ENCODE data around the gene PI4KB.

DNA sequence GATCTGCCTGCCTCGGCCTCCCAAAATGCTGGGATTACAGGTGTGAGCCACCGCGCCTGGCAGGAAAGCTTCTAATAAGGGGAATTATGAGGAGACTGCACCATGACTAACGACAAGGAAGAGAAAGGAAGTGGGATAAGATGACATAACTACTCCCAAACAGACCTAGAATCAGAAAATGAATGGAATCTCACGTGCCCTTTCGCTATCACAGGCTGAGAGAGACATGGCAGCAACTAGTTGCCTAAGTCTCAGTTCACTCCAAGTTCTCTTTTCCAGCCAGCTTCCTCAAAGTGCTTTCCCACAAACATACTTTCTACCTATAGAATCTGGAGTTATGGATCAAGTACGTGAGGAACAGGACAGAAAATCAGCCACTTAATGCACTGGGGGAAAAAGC is 2.0 kb downstream of the PI4KB start:
- TF ChIP-seq CTCF (IDR thresholded peaks at IDR 0.05): no peak
- TF ChIP-seq POLR2AphosphoS5 (IDR thresholded peaks at IDR 0.05; ENCODE audit: low read depth, low read length): no peak
- TF ChIP-seq, protein P1, sequence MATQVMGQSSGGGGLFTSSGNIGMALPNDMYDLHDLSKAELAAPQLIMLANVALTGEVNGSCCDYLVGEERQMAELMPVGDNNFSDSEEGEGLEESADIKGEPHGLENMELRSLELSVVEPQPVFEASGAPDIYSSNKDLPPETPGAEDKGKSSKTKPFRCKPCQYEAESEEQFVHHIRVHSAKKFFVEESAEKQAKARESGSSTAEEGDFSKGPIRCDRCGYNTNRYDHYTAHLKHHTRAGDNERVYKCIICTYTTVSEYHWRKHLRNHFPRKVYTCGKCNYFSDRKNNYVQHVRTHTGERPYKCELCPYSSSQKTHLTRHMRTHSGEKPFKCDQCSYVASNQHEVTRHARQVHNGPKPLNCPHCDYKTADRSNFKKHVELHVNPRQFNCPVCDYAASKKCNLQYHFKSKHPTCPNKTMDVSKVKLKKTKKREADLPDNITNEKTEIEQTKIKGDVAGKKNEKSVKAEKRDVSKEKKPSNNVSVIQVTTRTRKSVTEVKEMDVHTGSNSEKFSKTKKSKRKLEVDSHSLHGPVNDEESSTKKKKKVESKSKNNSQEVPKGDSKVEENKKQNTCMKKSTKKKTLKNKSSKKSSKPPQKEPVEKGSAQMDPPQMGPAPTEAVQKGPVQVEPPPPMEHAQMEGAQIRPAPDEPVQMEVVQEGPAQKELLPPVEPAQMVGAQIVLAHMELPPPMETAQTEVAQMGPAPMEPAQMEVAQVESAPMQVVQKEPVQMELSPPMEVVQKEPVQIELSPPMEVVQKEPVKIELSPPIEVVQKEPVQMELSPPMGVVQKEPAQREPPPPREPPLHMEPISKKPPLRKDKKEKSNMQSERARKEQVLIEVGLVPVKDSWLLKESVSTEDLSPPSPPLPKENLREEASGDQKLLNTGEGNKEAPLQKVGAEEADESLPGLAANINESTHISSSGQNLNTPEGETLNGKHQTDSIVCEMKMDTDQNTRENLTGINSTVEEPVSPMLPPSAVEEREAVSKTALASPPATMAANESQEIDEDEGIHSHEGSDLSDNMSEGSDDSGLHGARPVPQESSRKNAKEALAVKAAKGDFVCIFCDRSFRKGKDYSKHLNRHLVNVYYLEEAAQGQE (IDR thresholded peaks at IDR 0.05; ENCODE audit: insufficient read depth in 1 of 2, low read depth in 2 of 2, low read length in 1 of 2): no peak
- TF ChIP-seq TCF7L2 (IDR thresholded peaks at IDR 0.05; ENCODE audit: low read depth, low read length): no peak
- TF ChIP-seq SIN3A (IDR thresholded peaks at IDR 0.05; ENCODE audit: borderline replicate concordance, insufficient read depth, low read depth, low read length): no peak
